Endothelial cell of umbilical vein (primary cell): Measurements from ENCODE around the gene ZNF30.

Source experiments
- CTCF ChIP-seq, 2 donors: IDR thresholded peaks; 1 replicate in 1 of 2; 2 replicates in 1 of 2; pipeline ENCODE4 v1.5.1; 2011; ENCODE audit warnings: low read length in 2 of 2, mild to moderate bottlenecking in 2 of 2, moderate library complexity in 2 of 2, control low read depth in 1 of 2, inconsistent platforms in 1 of 2, low read depth in 1 of 2; ENCODE audit not compliant: insufficient read depth in 1 of 2; ENCODE audit errors: extremely low read depth in 1 of 2
- EZH2 ChIP-seq: IDR thresholded peaks from 2 replicates; pipeline ENCODE4 v1.6.1; 2012; ENCODE audit warnings: borderline replicate concordance, low read depth, mild to moderate bottlenecking, moderate library complexity, low read length, inconsistent platforms; ENCODE audit not compliant: severe bottlenecking
- GATA2 ChIP-seq: IDR thresholded peaks from 2 replicates; pipeline ENCODE4 v1.7.0; 2011; ENCODE audit warnings: low read depth, mild to moderate bottlenecking, moderate library complexity, mixed read lengths, low read length; ENCODE audit not compliant: insufficient read length, insufficient read depth
- JUN ChIP-seq: IDR thresholded peaks from 2 replicates; pipeline ENCODE4 v1.6.1; 2011; ENCODE audit warnings: borderline replicate concordance, low read depth; ENCODE audit not compliant: insufficient read length, insufficient read depth
- MAX ChIP-seq: IDR thresholded peaks from 2 replicates; pipeline ENCODE4 v1.6.1; 2011; ENCODE audit not compliant: insufficient read depth, insufficient read length
- MYC ChIP-seq: IDR thresholded peaks from one replicate; pipeline ENCODE4 v1.6.1; 2011; ENCODE audit warnings: mild to moderate bottlenecking, low read depth, low read length
- POLR2A ChIP-seq: IDR thresholded peaks from 2 replicates; pipeline ENCODE4 v1.6.1; 2012; ENCODE audit warnings: low read depth, mild to moderate bottlenecking, control low read depth, low read length
- POLR2AphosphoS5 ChIP-seq: IDR thresholded peaks from 2 replicates; pipeline ENCODE4 v1.6.1; 2012; ENCODE audit warnings: low read depth, mild to moderate bottlenecking, control low read depth, low read length, moderate library complexity; ENCODE audit not compliant: insufficient read depth

GRCh38 chr19:34972163-34972705, 45.5 kb downstream of the ZNF30 start:
- TF ChIP-seq POLR2A (no peak), EZH2 (no peak), CTCF (IDR thresholded peaks at IDR 0.05; ENCODE audit: extremely low read depth in 1 of 2, insufficient read depth in 1 of 2, low read depth in 1 of 2, low read length in 2 of 2) (no peak), MYC (no peak), MAX (no peak), JUN (no peak), POLR2AphosphoS5 (no peak), GATA2 (no peak)
